ENCODE results near the gene LMF2. TPM values are rescaled to one million over a fixed set of nuclear protein-coding genes. Genes with fewer than 3 reads are reported as not detected.

The LMF2 gene
- total and polyA plus RNA-seq, 2 of the 4 experiments (the other 2 are of a cell fraction), result 16.8 to 82.6 TPM

- peak overlapping the region; percentile 14 for H3K4me2 ChIP-seq (ENCODE audit: low read depth, low read length)
- no peak overlapping the region for H3K9ac ChIP-seq (ENCODE audit: low read depth, low read length)
- H4K20me1 ChIP-seq (ENCODE audit: insufficient read depth, low read length), result no peaks in the 10 kb centered on the region
- dilution Hi-C loops (cut with HindIII; ENCODE audit: low sequenced_read_pairs, unreplicated experiment) (no loop called here), in situ Hi-C loops (cut with MboI; ENCODE audit: low sequenced_read_pairs) (no loop called here), intact Hi-C loops (cut with micrococcal nuclease) (no loop called here)
- H2BK120ac ChIP-seq (ENCODE audit: low read depth, low read length), result no peak overlapping the region
- peaks cover 13% of the 10 kb centered on the region; the same call in 1 of the 2 replicates for H3K9me1 ChIP-seq (ENCODE audit: insufficient read depth, low read length)
- peaks cover 19% of the 10 kb centered on the region for H3K4me1 ChIP-seq (ENCODE audit: control insufficient read depth, insufficient read depth, low read length)
- no peak for ATAC-seq (ENCODE audit: low read depth)
- H3K27me3 ChIP-seq (ENCODE audit: control insufficient read depth, insufficient read depth, low read length), result peaks cover 5% of the 10 kb centered on the region; the same call in 1 of the 2 replicates
- no peak for TF ChIP-seq RCOR1 (IDR thresholded peaks at IDR 0.05; ENCODE audit: insufficient replicate concordance, low read length)
- no peak for TF ChIP-seq MAZ (IDR thresholded peaks at IDR 0.05; ENCODE audit: borderline replicate concordance, low read depth, low read length)
- no peak for TF ChIP-seq RAD21 (IDR thresholded peaks at IDR 0.05; ENCODE audit: low read length)
- no peak for TF ChIP-seq FOS (IDR thresholded peaks at IDR 0.05; ENCODE audit: low read depth, low read length)
- TF ChIP-seq USF2 (IDR thresholded peaks at IDR 0.05; ENCODE audit: low read depth, low read length), result no peak
- no peak for TF ChIP-seq NFE2L2 (IDR thresholded peaks at IDR 0.05; ENCODE audit: low read depth, low read length)
- TF ChIP-seq CHD1 (IDR thresholded peaks at IDR 0.05; ENCODE audit: low read depth, low read length), result no peak
- TF ChIP-seq CEBPB (IDR thresholded peaks at IDR 0.05; ENCODE audit: low read depth, low read length), result no peak
- 0 out of 2 replicates have a peak overlapping the region, but pooled peaks have one; percentile 12 for H3K56ac ChIP-seq (ENCODE audit: extremely low read depth, insufficient read depth, low read length)
- POLR2A ChIA-PET (ENCODE audit: unreplicated experiment), result no interaction called here
- peak overlapping the region; percentile 81 for H2AK5ac ChIP-seq (ENCODE audit: low read depth, low read length)
- peak overlapping the region; percentile 77; the same call in 1 of the 2 replicates for H4K91ac ChIP-seq (ENCODE audit: insufficient read depth, low read depth, low read length)
- no peak overlapping the region for H2BK5ac ChIP-seq (ENCODE audit: low read depth, low read length, poor library complexity, severe bottlenecking)
- H3K36me3 ChIP-seq (ENCODE audit: control insufficient read depth, insufficient read depth, low read length), result no peaks in the 10 kb centered on the region
- no peak overlapping the region for H2BK15ac ChIP-seq (ENCODE audit: low read depth, low read length)
- H2AFZ ChIP-seq (replicated peaks; ENCODE audit: low read length, poor library complexity), result peak overlapping the region; percentile 89
- H4K8ac ChIP-seq (ENCODE audit: low read depth in 2 of 2, low read length in 2 of 2), result peak overlapping the region; percentile 53 to 86; a peak in 3 of 4 replicates
- H4K5ac ChIP-seq (ENCODE audit: low read depth, low read length), result no peak overlapping the region; the same call in 1 of the 2 replicates
- H3K4ac ChIP-seq (ENCODE audit: low read depth, low read length), result peak overlapping the region; percentile 82
- no peaks in the 10 kb centered on the region for H3K9me3 ChIP-seq (ENCODE audit: control insufficient read depth, insufficient read depth, low read length)
- H3K4me3 ChIP-seq (ENCODE audit: insufficient read depth, low read depth, low read length), result peak overlapping the region; percentile 1
- peak overlapping the region; percentile 96 for H2AK9ac ChIP-seq (replicated peaks; ENCODE audit: low read depth, low read length, poor library complexity)
- peak overlapping the region; percentile 5; the same call in 1 of the 2 replicates for H3K23ac ChIP-seq (ENCODE audit: low read depth, low read length)
- CTCF ChIA-PET, result no interaction called here
- H3K27ac ChIP-seq (ENCODE audit: insufficient read depth, low read length), result no peak overlapping the region
- H3K18ac ChIP-seq (ENCODE audit: low read depth, low read length), result no peak overlapping the region
- 0% methylated on average over 5 of the region's 21 CpGs; no CpG with 5 or more reads in 1 of the 2 experiments for WGBS, 2 experiments (ENCODE audit: extremely low coverage in 2 of 2, insufficient read length in 1 of 2)
- H3K14ac ChIP-seq (replicated peaks; ENCODE audit: low read depth, low read length), result peak overlapping the region; percentile 42; the same call in 1 of the 2 replicates
- H3K79me1 ChIP-seq (ENCODE audit: low read depth in 1 of 2, low read length in 2 of 2), result peaks cover 4 to 20% of the 10 kb centered on the region in 2 experiments; a peak in 2 of 4 replicates
- no TSS peak for BruUV-seq (replicated peaks)
- no peak for DNase-seq
- no peak overlapping the region for H2BK20ac ChIP-seq (ENCODE audit: low read depth, low read length)
These were observed 23.0 kb upstream of the LMF2 start for GRCh38 chr22:50530580-50530876.

Data from IMR-90 (cell line).